Panc1 (cell line): ENCODE results near the gene BAD. TPM values are rescaled to one million over a fixed set of nuclear protein-coding genes. Genes with fewer than 3 reads are reported as not detected.
A peak's percentile ranks its signal among the peaks of the same experiment; 100 is the strongest.

ENCODE experiments used
- ATAC-seq: fragments of 200-7000 bp; cut with Tn5 transposase; 2 replicates; pipeline ENCODE4 v1.9.1; 2020; ENCODE audit warnings: mild to moderate bottlenecking, moderate library complexity
- BruUV-seq: library from RNA; stranded (reverse); fragments of 400-500 nt; replicated peaks from 2 replicates; lab custom pipeline; 2021; lab: Mats Ljungman, UMichigan
- CTCF ChIA-PET: fragments of 300-600 bp; sonication (Branson Sonifier 250); formaldehyde crosslinking; loops from one replicate; lab custom pipeline; 2022; ENCODE audit warnings: antibody characterized with exemption; lab: Charles Lee
- POLR2A ChIA-PET: fragments of 300-600 bp; sonication (Branson Sonifier 250); formaldehyde crosslinking; loops from one replicate; lab custom pipeline; 2022; ENCODE audit warnings: antibody characterized with exemption; lab: Charles Lee
- DNase-seq: peaks from one replicate; pipeline ENCODE4 v3.0.0-alpha.2; 2010; ENCODE audit warnings: low read depth, low spot score
- H3K27ac ChIP-seq: 2 replicates; pipeline ENCODE4 v1.5.1; 2011; ENCODE audit warnings: mild to moderate bottlenecking, low read length, inconsistent platforms
- H3K27me3 ChIP-seq: fragments of 200-500 bp; sonication (Bioruptor generic); 2 replicates; pipeline ENCODE4 v1.6.0; 2014; ENCODE audit warnings: low read length, inconsistent platforms; ENCODE audit not compliant: control insufficient read depth, insufficient read depth
- H3K36me3 ChIP-seq: fragments of 200-500 bp; sonication (Bioruptor generic); 2 replicates; pipeline ENCODE4 v1.5.1; 2014; ENCODE audit warnings: inconsistent platforms, mild to moderate bottlenecking, low read length, moderate library complexity; ENCODE audit not compliant: control insufficient read depth, insufficient read depth
- H3K4me1 ChIP-seq: 2 replicates; pipeline ENCODE4 v1.5.1; 2011; ENCODE audit warnings: inconsistent platforms, mild to moderate bottlenecking, low read length, moderate library complexity; ENCODE audit not compliant: control insufficient read depth, insufficient read depth
- H3K4me3 ChIP-seq, 2 experiments: 2 replicates each; pipeline ENCODE4 v1.5.1; 2011 to 2012; ENCODE audit warnings: low read depth in 2 of 2, low read length in 2 of 2, mild to moderate bottlenecking in 2 of 2, inconsistent platforms in 1 of 2, moderate library complexity in 1 of 2
- H3K9me3 ChIP-seq: fragments of 200-500 bp; sonication (Bioruptor generic); 2 replicates; pipeline ENCODE4 v1.5.1; 2014; ENCODE audit warnings: low read depth, mild to moderate bottlenecking, inconsistent platforms, low read length, moderate library complexity; ENCODE audit not compliant: control insufficient read depth, insufficient read depth
- POLR2AphosphoS5 ChIP-seq: IDR thresholded peaks from 2 replicates; pipeline ENCODE4 v1.6.1; 2012; ENCODE audit warnings: mild to moderate bottlenecking, low read depth, low read length, moderate library complexity
- SIN3A ChIP-seq: IDR thresholded peaks from 2 replicates; pipeline ENCODE4 v1.6.1; 2012; ENCODE audit warnings: low read depth, mild to moderate bottlenecking, low read length, moderate library complexity, borderline replicate concordance; ENCODE audit not compliant: insufficient read depth
- TCF7L2 ChIP-seq: IDR thresholded peaks from 2 replicates; pipeline ENCODE4 v1.6.1; 2011; ENCODE audit warnings: mild to moderate bottlenecking, low read depth, low read length, inconsistent platforms
- in situ Hi-C: cut with HindIII; loops from 2 replicates; pipeline ENCODE4 v1.10.0; 2016; ENCODE audit warnings: low sequenced_read_pairs, low pct_unique_long_range_greater_than_20kb
- intact Hi-C: fragments of 100-400 bp; cut with micrococcal nuclease; formaldehyde crosslinking; loops from one replicate; pipeline ENCODE4 v1.10.0; 2022; ENCODE audit not compliant: unreplicated experiment
- total RNA-seq: library from RNA; stranded (reverse); gene quantifications from one replicate; pipeline ENCODE4 v1.2.1, GENCODE V29; 2021; ENCODE audit not compliant: unreplicated experiment
- TF ChIP-seq, protein P1 (sequence below), 2 experiments: IDR thresholded peaks; 2 replicates each; pipeline ENCODE4 v1.6.1; 2011 to 2012; ENCODE audit warnings: low read depth in 2 of 2, control low read depth in 1 of 2, low read length in 1 of 2, mild to moderate bottlenecking in 1 of 2, moderate library complexity in 1 of 2; ENCODE audit not compliant: insufficient read depth in 1 of 2
- TF ChIP-seq, protein P2 (sequence below): fragments of 450-650 bp; IDR thresholded peaks from 2 replicates; pipeline ENCODE4 v1.5.1; 2017; ENCODE audit warnings: mild to moderate bottlenecking

Gene BAD
- total RNA-seq, 1 experiment from 2014 or later: 77.7 TPM

DNA sequence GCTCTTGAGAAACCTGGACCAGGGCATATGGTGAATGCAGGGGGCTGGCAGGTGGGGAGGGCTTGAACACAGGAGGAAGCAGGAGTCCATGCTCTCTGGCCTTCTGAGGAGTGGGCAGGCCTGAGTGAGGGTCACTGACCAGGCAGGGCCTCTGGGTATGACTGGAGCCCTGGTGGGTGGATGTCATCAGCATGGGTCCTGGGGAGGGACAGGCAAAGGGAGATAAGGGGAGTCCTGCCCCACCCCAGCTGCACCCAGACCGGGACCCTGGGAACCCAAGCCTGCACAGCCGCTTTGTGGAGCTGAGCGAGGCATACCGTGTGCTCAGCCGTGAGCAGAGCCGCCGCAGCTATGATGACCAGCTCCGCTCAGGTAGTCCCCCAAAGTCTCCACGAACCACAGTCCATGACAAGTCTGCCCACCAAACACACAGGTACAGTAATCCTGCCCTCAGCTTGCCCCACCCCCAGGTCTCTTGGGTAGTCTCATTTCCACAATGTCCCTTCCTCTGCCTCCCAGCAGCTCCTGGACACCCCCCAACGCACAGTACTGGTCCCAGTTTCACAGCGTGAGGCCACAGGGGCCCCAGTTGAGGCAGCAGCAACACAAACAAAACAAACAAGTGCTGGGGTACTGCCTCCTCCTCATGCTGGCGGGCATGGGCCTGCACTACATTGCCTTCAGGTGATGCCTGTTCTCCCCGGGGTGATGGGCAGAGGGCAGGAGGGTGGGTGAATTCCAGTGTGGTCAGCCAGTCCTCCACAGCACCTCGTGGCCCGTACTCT lies 52.1 kb downstream of the BAD start:
- peaks cover 46% of the 10 kb centered on the region for H3K4me1 ChIP-seq
- POLR2A ChIA-PET: no interaction called here
- intact Hi-C loops: no loop called here

DNA sequence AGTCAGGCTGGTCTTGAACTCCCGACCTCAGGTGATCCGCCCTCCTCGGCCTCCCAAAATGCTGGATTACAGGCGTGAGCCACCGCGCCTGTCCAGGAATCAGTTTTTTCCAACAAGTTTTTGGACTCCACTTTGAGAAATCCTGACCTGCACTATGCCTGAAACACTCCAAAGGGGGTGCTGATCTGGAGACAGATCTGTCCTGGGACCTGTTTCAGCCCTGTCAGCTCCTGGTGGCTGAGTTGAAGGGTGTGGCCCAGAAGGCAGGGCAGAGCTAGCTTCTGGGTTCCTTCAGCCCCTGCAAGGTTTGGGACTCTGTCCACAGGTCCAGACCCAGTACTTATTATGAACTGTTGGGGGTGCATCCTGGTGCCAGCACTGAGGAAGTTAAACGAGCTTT lies 52.9 kb downstream of the BAD start:
- DNase-seq: no peak
- BruUV-seq: no TSS peak
- H3K27ac ChIP-seq: peak overlapping the region; percentile 35; the same call in 1 of the 2 replicates
- ATAC-seq: no peak
- TF ChIP-seq POLR2AphosphoS5: no peak
- TF ChIP-seq SIN3A: no peak
- no peak for TF ChIP-seq TCF7L2
- no peaks in the 10 kb centered on the region; the same call in 1 of the 2 replicates for H3K36me3 ChIP-seq
- no peaks in the 10 kb centered on the region for H3K27me3 ChIP-seq
- intact Hi-C loops: no loop called here
- H3K4me3 ChIP-seq: no peak overlapping the region
- in situ Hi-C loops: no loop called here
- ChIA-PET CTCF (no interaction called here), POLR2A (interaction anchor here (0.7 kb wide), 1 partner anchor 11 kb away, joined by 5 read pairs; no protein-coding TSS in a partner anchor)
- H3K4me1 ChIP-seq: peaks cover 49% of the 10 kb centered on the region
- no peaks in the 10 kb centered on the region for H3K9me3 ChIP-seq

More for the DNA sequence above, 52.1 kb downstream of the BAD start:
- no peak overlapping the region for H3K4me3 ChIP-seq
- no peaks in the 10 kb centered on the region for H3K27me3 ChIP-seq
- DNase-seq (no peak), ATAC-seq (no peak)
- H3K36me3 ChIP-seq: no peaks in the 10 kb centered on the region; the same call in 1 of the 2 replicates
- CTCF ChIA-PET: interaction anchor here (0.5 kb wide), 1 partner anchor 41 kb away, joined by 6 read pairs; no protein-coding TSS in a partner anchor
- no peaks in the 10 kb centered on the region for H3K9me3 ChIP-seq
- H3K27ac ChIP-seq: peak overlapping the region; percentile 48; the same call in 1 of the 2 replicates
- TF ChIP-seq, protein P1, sequence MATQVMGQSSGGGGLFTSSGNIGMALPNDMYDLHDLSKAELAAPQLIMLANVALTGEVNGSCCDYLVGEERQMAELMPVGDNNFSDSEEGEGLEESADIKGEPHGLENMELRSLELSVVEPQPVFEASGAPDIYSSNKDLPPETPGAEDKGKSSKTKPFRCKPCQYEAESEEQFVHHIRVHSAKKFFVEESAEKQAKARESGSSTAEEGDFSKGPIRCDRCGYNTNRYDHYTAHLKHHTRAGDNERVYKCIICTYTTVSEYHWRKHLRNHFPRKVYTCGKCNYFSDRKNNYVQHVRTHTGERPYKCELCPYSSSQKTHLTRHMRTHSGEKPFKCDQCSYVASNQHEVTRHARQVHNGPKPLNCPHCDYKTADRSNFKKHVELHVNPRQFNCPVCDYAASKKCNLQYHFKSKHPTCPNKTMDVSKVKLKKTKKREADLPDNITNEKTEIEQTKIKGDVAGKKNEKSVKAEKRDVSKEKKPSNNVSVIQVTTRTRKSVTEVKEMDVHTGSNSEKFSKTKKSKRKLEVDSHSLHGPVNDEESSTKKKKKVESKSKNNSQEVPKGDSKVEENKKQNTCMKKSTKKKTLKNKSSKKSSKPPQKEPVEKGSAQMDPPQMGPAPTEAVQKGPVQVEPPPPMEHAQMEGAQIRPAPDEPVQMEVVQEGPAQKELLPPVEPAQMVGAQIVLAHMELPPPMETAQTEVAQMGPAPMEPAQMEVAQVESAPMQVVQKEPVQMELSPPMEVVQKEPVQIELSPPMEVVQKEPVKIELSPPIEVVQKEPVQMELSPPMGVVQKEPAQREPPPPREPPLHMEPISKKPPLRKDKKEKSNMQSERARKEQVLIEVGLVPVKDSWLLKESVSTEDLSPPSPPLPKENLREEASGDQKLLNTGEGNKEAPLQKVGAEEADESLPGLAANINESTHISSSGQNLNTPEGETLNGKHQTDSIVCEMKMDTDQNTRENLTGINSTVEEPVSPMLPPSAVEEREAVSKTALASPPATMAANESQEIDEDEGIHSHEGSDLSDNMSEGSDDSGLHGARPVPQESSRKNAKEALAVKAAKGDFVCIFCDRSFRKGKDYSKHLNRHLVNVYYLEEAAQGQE (IDR thresholded peaks at IDR 0.05; ENCODE audit: insufficient read depth in 1 of 2, low read depth in 2 of 2, low read length in 1 of 2): no peak
- TF ChIP-seq TCF7L2 (no peak), POLR2AphosphoS5 (no peak), SIN3A (no peak)
- TF ChIP-seq, protein P2, sequence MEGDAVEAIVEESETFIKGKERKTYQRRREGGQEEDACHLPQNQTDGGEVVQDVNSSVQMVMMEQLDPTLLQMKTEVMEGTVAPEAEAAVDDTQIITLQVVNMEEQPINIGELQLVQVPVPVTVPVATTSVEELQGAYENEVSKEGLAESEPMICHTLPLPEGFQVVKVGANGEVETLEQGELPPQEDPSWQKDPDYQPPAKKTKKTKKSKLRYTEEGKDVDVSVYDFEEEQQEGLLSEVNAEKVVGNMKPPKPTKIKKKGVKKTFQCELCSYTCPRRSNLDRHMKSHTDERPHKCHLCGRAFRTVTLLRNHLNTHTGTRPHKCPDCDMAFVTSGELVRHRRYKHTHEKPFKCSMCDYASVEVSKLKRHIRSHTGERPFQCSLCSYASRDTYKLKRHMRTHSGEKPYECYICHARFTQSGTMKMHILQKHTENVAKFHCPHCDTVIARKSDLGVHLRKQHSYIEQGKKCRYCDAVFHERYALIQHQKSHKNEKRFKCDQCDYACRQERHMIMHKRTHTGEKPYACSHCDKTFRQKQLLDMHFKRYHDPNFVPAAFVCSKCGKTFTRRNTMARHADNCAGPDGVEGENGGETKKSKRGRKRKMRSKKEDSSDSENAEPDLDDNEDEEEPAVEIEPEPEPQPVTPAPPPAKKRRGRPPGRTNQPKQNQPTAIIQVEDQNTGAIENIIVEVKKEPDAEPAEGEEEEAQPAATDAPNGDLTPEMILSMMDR: no peak
- in situ Hi-C loops: no loop called here
- no TSS peak for BruUV-seq
